HG03460 (cell line): ENCODE results near the gene OFD1.

ENCODE experiments used
- ATAC-seq: cut with Tn5 transposase; IDR thresholded peaks from one replicate; pipeline ENCODE4 v1.9.1; 2021; ENCODE audit not compliant: unreplicated experiment

OFD1 gene, protein sequence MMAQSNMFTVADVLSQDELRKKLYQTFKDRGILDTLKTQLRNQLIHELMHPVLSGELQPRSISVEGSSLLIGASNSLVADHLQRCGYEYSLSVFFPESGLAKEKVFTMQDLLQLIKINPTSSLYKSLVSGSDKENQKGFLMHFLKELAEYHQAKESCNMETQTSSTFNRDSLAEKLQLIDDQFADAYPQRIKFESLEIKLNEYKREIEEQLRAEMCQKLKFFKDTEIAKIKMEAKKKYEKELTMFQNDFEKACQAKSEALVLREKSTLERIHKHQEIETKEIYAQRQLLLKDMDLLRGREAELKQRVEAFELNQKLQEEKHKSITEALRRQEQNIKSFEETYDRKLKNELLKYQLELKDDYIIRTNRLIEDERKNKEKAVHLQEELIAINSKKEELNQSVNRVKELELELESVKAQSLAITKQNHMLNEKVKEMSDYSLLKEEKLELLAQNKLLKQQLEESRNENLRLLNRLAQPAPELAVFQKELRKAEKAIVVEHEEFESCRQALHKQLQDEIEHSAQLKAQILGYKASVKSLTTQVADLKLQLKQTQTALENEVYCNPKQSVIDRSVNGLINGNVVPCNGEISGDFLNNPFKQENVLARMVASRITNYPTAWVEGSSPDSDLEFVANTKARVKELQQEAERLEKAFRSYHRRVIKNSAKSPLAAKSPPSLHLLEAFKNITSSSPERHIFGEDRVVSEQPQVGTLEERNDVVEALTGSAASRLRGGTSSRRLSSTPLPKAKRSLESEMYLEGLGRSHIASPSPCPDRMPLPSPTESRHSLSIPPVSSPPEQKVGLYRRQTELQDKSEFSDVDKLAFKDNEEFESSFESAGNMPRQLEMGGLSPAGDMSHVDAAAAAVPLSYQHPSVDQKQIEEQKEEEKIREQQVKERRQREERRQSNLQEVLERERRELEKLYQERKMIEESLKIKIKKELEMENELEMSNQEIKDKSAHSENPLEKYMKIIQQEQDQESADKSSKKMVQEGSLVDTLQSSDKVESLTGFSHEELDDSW

DNA sequence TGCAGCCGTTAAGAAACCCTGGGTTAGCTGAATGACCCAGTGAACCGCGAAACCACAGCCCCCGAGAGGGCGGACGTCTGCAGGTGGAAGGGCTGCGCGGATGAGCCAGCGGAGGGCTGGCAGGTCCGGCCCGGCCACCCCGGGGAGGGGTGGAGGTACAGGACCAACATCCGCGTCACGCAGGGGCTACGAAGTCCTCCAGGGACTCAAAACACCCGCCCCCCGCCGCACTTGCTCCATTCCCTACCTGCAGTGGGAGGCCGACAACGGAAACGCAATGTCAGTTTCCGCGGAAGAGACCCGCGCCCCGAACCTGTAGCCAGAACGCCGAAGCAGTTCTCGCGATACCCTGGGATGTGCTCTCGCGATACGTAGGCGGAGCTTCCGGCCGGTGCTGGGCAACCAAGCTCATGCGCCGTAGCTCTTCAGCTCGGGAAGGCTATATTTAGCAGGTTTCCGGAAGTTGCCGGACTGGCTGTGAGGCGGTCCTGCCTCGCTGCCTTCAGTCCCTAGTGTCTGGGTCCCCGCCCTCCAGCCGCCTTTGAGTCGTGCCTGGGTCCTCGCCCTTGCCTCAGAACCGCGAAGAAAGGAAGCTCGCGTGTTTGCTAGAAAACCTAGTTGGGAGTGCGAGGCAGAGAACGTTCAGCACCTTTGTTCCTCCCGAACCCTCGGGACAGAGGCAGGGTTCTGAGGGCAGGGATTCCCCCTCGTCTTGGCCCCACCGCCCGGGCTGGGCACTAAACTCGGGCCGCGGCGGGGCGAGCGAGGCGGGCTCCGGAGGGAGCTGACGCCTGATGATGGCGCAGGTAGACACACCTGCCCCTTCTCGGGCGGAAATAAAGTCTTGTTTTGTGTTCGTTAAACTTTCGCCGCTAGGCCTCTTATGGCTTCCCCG is at the start of gene OFD1, which contains the start of gene TRAPPC2:
OFD1 (plus strand) TSS at position 471 of the 895 bp plus-strand sequence; CDS start at position 795, 324 bp downstream.
TRAPPC2 (minus strand) TSS at position 343 of the 895 bp plus-strand sequence. CDS start 14,657 bp downstream, outside the sequence.
- ATAC-seq: peak; percentile 91

DNA sequence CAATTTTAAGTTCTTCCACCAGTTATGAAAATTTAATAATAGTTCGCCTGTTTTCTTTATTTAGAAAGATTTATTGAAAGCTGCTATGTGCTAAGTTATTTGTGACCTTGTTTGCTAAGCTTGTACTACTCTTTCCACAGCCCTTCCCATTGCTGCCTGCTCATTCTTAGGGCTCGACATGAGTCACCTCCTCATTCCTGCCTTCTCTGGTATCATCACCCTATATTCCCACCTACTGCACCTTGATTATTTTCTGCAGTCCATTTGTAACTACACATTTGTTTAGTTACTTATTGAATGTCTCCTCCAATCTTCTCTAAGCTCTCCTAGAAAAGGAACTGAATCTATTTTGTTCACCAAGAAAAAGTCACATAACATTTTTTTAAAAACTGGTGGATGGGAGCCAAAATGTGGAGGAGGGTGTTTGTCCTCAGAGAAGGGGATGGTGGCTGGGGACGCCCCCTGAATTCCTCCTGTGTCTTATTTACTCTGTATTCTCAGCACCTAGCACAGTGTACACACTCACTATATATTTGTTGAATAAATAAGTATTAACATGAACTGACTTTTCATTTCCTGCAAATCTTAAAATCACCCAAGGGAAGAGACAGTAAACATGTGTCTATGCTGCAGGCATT is 49.3 kb upstream of the OFD1 start:
- ATAC-seq: no peak

DNA sequence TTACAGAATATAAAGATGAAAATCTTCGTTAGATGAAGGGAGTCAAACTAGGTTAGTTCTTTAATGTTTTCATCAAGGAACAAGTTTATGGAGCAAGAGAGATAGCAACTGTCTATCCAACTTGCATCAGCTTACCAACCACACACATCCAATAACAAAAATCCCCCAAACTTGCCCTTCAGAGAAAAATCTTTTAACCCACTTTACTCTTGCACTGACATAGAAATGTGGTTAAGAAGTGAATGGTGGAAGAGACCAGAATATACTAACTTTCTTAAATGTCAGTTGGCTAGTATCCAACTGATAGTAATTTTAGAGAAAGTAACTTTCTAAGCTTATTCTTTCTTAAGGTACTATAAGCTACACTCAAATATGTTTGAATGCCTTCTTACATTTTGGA is 47.3 kb upstream of the OFD1 start:
- ATAC-seq: no peak

DNA sequence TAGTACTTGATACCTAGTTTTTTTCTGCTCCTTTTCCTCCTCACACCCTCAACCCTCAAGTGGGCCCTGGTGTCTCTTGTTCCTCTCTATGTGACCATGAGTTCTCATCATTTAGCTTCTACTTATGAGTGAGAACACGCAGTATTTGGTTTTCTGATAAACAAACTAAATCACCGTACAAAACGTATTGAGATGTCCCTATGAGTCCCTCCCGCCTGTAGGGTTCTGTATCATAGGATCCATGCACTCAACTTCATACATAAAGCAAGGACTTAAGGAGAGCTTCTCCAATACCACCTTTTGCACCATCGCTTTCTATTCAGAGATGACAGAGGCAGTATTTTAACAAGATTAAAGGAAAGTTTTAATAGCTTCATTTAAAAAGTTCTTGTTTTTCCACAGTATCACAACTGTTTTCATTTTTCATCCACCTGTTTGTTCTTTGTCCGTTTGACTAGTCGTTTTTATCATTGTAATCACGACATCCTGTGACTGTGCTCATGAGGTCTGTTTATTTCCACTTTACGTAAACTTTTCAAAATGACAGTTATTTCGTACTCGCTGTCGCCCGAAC is 46.1 kb upstream of the OFD1 start:
- ATAC-seq: no peak

DNA sequence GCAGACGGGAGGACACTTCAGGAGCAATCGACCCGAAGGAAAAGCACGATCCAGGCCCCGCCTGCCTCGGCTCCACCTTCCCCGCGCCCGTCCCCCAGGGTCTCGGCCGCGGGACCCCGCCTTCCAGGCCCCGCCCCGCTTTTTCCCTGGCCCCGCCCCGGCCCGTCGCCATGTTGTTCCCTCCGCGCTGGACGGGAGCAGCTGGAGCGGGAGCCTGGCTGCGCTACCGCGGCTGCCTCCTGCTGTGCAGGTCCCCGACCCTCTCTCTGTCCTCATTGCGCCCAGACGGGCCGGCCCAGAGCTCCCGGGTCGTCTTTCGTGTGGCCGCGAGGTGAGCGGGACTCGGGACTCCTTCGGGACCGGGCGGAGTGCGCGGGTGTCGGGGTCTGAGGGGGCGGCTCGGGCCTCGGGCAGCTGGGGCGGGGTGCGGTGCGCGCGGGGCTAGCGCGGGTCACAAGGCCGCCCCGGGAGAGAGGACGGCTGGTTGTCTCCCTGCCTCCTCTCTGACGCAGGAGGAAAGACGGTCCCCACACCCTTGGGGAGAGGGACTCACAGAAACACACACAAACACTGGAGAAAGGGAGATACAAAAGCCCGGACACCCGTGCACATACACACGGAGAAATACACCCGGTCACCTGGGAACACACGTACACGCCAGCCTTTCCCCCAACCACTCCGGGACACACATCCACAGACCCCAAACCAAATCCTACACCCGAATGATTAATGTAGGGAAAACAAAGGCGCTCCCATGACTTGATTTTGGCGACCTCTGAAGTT is 45.4 kb upstream of the OFD1 start, which contains the start of gene RAB9A:
RAB9A (plus strand) TSS at position 171 of the 783 bp plus-strand sequence. CDS start 19,619 bp downstream, outside the sequence.
- ATAC-seq: peak; percentile 58

- ATAC-seq: no peak
Measured at GRCh38 chrX:13689741-13690211, 44.8 kb upstream of the OFD1 start.

GRCh38 chrX:13690836-13691235 is 43.7 kb upstream of the OFD1 start:
- ATAC-seq: no peak

DNA sequence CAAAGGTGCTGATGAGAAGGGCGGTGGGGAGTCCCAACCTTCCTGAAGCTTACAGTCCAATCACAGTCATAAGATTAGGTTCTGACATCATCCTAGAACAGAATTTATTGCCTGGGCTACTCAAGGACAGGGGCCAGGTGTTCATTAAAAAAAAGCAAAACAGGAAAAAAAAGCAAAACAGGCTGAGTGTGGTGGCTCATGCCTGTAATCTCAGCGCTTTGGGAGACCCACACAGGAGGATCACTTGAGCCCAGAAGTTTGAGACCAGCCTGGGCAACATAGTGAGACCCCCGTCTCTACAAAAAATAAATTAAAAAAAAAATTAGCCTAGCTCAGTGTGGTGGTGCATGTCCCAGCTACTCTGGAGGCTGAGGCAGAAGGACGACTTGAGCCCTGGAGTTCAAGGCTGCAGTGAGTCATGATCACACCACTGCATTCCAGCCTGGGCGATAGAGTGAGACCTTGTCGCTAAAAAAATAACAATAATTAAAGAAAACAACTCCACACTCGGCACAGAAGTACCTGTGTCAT is 42.6 kb upstream of the OFD1 start:
- no peak for ATAC-seq

- no peak for ATAC-seq
Measured at GRCh38 chrX:13692771-13693231, 41.7 kb upstream of the OFD1 start.

- no peak for ATAC-seq
Measured at GRCh38 chrX:13693341-13693961, 41.1 kb upstream of the OFD1 start.

DNA sequence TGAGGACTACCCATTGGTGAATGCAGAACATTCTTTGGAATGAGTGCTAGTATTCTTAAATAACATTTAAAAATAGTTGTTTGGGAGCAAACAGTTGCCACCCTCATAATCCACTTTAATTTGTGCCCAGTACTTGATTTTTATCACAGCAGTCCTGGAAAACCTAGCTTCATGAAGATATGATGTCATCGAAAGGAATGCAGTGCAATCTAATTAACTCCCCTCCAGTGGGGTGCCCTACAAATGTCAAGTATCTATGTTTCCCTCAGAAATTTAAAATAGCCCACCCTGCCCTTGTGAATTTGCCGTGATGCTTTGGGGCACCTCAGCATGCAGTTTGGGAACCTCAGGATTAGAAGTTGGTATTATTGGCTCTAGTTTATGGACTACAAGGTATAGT is 40.2 kb upstream of the OFD1 start:
- no peak for ATAC-seq

- no peak for ATAC-seq
Measured at GRCh38 chrX:13694983-13695382, 39.6 kb upstream of the OFD1 start.

- no peak for ATAC-seq
Measured at GRCh38 chrX:13695601-13696115, 38.9 kb upstream of the OFD1 start.

DNA sequence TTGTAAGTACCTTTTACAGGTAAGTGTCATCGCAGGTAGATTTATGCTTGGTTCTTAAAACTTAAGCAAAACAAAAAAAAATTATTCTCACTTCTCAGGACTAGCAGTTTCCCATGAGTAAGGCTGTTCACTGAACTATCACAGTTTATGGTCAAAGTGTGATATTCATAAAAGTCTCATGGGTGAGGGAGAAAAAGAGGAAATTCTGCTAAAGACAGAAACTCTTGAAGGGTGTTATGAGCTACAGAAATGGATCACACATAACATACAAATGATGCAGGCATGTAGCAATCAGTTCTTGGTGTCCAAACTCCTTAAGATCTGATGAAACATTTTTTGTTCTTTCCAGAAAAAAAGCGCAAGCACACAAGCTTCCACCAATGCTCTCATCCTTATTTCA is 37.1 kb upstream of the OFD1 start:
- ATAC-seq: peak; percentile 59

GRCh38 chrX:13697976-13698375 is 36.6 kb upstream of the OFD1 start:
- no peak for ATAC-seq

DNA sequence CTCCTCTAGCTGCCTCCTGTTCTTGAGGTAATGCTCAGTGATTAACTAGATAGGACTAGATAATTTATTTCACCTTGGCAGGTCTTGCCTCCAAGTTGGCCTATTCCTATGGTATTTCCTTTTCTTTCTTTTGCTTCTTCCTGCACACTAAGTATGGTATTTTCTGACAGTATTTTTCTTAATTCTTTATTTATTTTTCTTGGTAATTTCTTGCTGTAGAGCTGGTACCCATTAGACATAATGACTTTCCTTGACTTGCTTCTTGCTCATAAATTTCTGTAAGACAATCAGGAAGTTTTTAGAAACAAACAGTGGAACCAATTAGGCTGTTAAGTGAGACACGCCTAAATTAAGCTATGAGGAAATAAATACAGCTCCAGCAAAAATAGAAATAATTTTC is 36.1 kb upstream of the OFD1 start:
- ATAC-seq: no peak

DNA sequence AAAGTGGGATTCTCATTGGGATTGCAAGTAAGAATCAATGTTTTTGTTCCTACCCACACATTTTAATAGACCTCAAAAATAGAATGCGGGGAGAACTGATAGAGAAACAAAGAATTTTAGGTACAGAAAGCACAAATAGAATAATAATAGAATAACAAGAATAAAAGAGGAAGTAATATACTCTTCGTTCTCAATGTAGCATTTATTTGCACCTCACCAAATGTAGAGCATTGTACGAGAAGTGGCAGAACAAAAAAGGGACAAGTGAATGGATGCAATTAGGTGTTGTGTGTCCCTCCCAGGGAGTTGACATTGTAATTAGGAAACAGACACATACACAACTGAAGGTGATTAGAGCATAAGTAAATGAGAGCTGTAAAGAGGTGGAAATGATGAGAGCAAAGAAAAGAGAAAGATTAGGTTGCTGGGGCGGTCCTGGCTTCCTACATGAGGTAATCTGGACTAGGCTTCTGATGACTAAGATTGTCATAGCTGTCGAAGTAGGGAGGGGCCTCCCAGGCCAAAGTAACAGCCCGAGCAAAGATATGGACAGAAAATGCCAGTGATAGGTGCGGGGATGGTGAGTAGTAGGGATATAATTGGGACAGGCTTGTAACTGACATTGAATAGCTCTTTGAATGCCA is 35.2 kb upstream of the OFD1 start:
- ATAC-seq: no peak
